ENCODE measurements around the gene MCM9. TPM values are rescaled to one million over a fixed set of nuclear protein-coding genes. Genes with fewer than 3 reads are reported as not detected.

Gene MCM9
- total RNA-seq, 1 experiment from 2014 or later = 18.6 TPM

GRCh38 chr6:118974790-118975189 lies 39.8 kb upstream of the MCM9 start:
- WGBS (ENCODE audit: extremely low coverage, insufficient read length, low lambda C conversion rate) = no CpG with 5 or more reads among the region's 1 CpG
- no peak for DNase-seq
- no peak overlapping the region for H3K18ac ChIP-seq (ENCODE audit: insufficient read length, low read depth, low read length)
- no peaks in the 10 kb centered on the region for H3K27me3 ChIP-seq (ENCODE audit: insufficient read depth, low read length)
- no peak overlapping the region for H4K91ac ChIP-seq (ENCODE audit: insufficient read length, low read depth, low read length)
- no peaks in the 10 kb centered on the region for H3K79me1 ChIP-seq (ENCODE audit: insufficient read depth, low read depth, low read length, poor library complexity, severe bottlenecking)
- TF ChIP-seq, protein P1, sequence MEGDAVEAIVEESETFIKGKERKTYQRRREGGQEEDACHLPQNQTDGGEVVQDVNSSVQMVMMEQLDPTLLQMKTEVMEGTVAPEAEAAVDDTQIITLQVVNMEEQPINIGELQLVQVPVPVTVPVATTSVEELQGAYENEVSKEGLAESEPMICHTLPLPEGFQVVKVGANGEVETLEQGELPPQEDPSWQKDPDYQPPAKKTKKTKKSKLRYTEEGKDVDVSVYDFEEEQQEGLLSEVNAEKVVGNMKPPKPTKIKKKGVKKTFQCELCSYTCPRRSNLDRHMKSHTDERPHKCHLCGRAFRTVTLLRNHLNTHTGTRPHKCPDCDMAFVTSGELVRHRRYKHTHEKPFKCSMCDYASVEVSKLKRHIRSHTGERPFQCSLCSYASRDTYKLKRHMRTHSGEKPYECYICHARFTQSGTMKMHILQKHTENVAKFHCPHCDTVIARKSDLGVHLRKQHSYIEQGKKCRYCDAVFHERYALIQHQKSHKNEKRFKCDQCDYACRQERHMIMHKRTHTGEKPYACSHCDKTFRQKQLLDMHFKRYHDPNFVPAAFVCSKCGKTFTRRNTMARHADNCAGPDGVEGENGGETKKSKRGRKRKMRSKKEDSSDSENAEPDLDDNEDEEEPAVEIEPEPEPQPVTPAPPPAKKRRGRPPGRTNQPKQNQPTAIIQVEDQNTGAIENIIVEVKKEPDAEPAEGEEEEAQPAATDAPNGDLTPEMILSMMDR (conservative IDR thresholded peaks at IDR 0.05) = no peak
- H3K4ac ChIP-seq (ENCODE audit: low read depth, low read length) = no peak overlapping the region
- Mint-ChIP-seq H3K4me1 (peaks cover 11 to 12% of the 10 kb centered on the region in 2 experiments), H3K27ac (no peak overlapping the region), H3K27me3 (ENCODE audit: low read depth) (no peaks in the 10 kb centered on the region), H3K36me3 (ENCODE audit: insufficient read depth in 1 of 3, low read depth in 3 of 3) (peaks cover 7 to 25% (median 21%) of the 10 kb centered on the region in 3 experiments; a peak in 6 of 7 replicates), H3K9me3 (no peaks in the 10 kb centered on the region), H3K4me3 (no peak overlapping the region)
- H2BK20ac ChIP-seq (ENCODE audit: low read depth, low read length, poor library complexity, severe bottlenecking) = no peak overlapping the region
- no peak overlapping the region for H2AK5ac ChIP-seq (ENCODE audit: insufficient read length, low read length)
- H3K4me2 ChIP-seq (ENCODE audit: insufficient read depth, insufficient read length, low read length) = no peak overlapping the region
- H2BK5ac ChIP-seq (ENCODE audit: insufficient read length, low read length) = no peak overlapping the region
- no peak overlapping the region for H3K23ac ChIP-seq (ENCODE audit: insufficient read length, low read depth, low read length)
- H2AFZ ChIP-seq (ENCODE audit: low read length) = no peak overlapping the region
- H3K56ac ChIP-seq (ENCODE audit: insufficient read length, low read depth, low read length) = no peak overlapping the region
- no peak overlapping the region for H2BK15ac ChIP-seq (ENCODE audit: low read depth, low read length)
- H3K9me3 ChIP-seq (ENCODE audit: control insufficient read depth, low read depth, low read length) = no peaks in the 10 kb centered on the region
- no peak overlapping the region for H2BK12ac ChIP-seq (ENCODE audit: insufficient read length, low read depth, low read length)
- no peak overlapping the region for H3K27ac ChIP-seq (ENCODE audit: insufficient read length, low read depth, low read length)
- H2BK120ac ChIP-seq (ENCODE audit: low read depth, low read length, poor library complexity, severe bottlenecking) = no peak overlapping the region
- H3K79me2 ChIP-seq (ENCODE audit: insufficient read depth, low read length) = no peaks in the 10 kb centered on the region
- H3K9ac ChIP-seq (ENCODE audit: extremely low read depth, insufficient read length, low read length) = no peak overlapping the region
- no peak overlapping the region for H3K14ac ChIP-seq (ENCODE audit: insufficient read depth, low read length)
- H4K8ac ChIP-seq (replicated peaks; ENCODE audit: insufficient read length, low read depth, low read length) = no peak overlapping the region
- no peaks in the 10 kb centered on the region for H3K23me2 ChIP-seq (ENCODE audit: insufficient read length, low read depth, low read length, poor library complexity, severe bottlenecking)
- no peaks in the 10 kb centered on the region for H4K20me1 ChIP-seq (ENCODE audit: control insufficient read depth, insufficient read depth, insufficient read length)
- no peak overlapping the region for H3T11ph ChIP-seq (ENCODE audit: low read length)
- H3K4me1 ChIP-seq (ENCODE audit: insufficient read depth, low read length) = no peaks in the 10 kb centered on the region
- H4K5ac ChIP-seq (ENCODE audit: insufficient read length, low read depth, low read length) = no peak overlapping the region

Measured in H9 (cell line).